Activated CD4-positive, alpha-beta memory T cell treated with anti-CD3 and anti-CD28 coated beads, Interleukin-2, amount 10 ng/mL, durations not matched to agents 7 days and 5 days (primary cell): ENCODE results near the gene UBE2Q2. TPM values are rescaled to one million over a fixed set of nuclear protein-coding genes. Genes with fewer than 3 reads are reported as not detected.
"Not testable (repeated sequence)": the region's sequence is repeated elsewhere in the genome, so short reads cannot be mapped to it uniquely, and the experiment has no call there.

Experiments
- CTCF ChIA-PET: fragments of 350-600 bp; sonication (Branson Sonifier 250); formaldehyde crosslinking; loops from one replicate; lab custom pipeline; 2021; ENCODE audit warnings: antibody characterized with exemption, inconsistent platforms; lab: Charles Lee
- POLR2A ChIA-PET: fragments of 350-600 bp; sonication (Branson Sonifier 250); formaldehyde crosslinking; loops from one replicate; lab custom pipeline; 2021; ENCODE audit warnings: antibody characterized with exemption; lab: Charles Lee
- DNase-seq: peaks from one replicate; pipeline ENCODE4 v3.0.0-alpha.2; 2020
- H3K27ac Mint-ChIP-seq: one replicate; pipeline ENCODE4 v1.8.0; 2021; ENCODE audit warnings: mild to moderate bottlenecking, mixed read lengths
- H3K27me3 Mint-ChIP-seq: one replicate; pipeline ENCODE4 v1.8.0; 2021; ENCODE audit warnings: mixed read lengths
- H3K36me3 Mint-ChIP-seq: one replicate; pipeline ENCODE4 v1.8.0; 2021; ENCODE audit warnings: low read depth, mixed read lengths
- H3K4me1 Mint-ChIP-seq: one replicate; pipeline ENCODE4 v1.8.0; 2021; ENCODE audit warnings: mixed read lengths
- H3K4me3 Mint-ChIP-seq: one replicate; pipeline ENCODE4 v1.8.0; 2021; ENCODE audit warnings: mild to moderate bottlenecking, mixed read lengths
- H3K9me3 Mint-ChIP-seq: one replicate; pipeline ENCODE4 v1.8.0; 2021; ENCODE audit warnings: mixed read lengths
- total RNA-seq, 2 experiments: library from RNA; stranded (reverse); gene quantifications; one replicate each; pipeline ENCODE4 v1.2.3, GENCODE V29; 2021

Gene UBE2Q2
- total RNA-seq, 2 experiments from 2014 or later: 49.6 to 53.7 TPM

DNA sequence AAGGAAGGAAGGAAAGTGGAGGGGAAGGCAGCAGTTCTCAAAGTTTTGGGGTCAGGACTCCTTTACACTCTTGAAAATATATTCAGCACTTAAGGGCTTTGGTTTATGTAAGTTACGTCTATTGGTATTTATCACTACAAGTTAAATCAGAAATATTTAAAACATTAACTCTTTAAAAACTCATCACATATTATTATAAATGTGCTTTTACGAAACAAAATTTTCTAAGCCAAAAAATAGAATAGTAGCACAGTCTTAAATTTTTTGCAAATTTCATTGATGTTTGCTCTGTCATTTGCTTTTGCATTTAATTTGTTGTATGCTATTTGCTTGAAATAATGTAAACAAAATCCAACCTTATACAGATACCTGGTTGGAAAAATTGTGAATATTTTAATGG is 7.5 kb downstream of the UBE2Q2 start:
- Mint-ChIP-seq H3K36me3 (peaks cover 66% of the 10 kb centered on the region), H3K4me1 (peaks cover 61% of the 10 kb centered on the region), H3K9me3 (no peaks in the 10 kb centered on the region), H3K4me3 (no peak overlapping the region), H3K27me3 (no peaks in the 10 kb centered on the region), H3K27ac (no peak overlapping the region)
- no peak for DNase-seq
- CTCF ChIA-PET: no interaction called here
- POLR2A ChIA-PET: no interaction called here

DNA sequence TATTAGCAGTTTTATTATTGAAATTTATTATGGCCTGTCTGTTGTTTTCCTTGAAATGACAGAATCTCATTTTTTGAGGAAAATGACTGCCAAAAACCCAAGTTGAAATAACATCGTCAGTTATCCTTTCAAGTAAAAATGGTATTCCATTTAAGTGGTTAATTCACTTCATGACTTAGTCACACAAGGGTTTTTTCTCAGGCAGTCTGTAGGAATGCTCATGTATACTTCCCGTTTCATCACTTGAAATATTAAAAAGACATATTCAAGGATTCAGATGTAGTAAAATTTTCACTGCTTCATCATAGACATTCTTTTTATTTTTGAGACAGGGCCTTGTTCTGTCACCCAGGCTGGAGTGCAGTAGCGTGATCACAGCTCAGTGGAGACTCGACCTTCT is 8.3 kb downstream of the UBE2Q2 start:
- Mint-ChIP-seq H3K36me3 (peaks cover 67% of the 10 kb centered on the region), H3K4me1 (peaks cover 60% of the 10 kb centered on the region)
- H3K9me3 Mint-ChIP-seq, H3K27ac Mint-ChIP-seq, DNase-seq, H3K27me3 Mint-ChIP-seq, H3K4me3 Mint-ChIP-seq, CTCF ChIA-PET: not testable (repeated sequence)
- POLR2A ChIA-PET: interaction anchor here (0.5 kb wide), 1 partner anchor 389 kb away, joined by 3 read pairs; no protein-coding TSS in a partner anchor

DNA sequence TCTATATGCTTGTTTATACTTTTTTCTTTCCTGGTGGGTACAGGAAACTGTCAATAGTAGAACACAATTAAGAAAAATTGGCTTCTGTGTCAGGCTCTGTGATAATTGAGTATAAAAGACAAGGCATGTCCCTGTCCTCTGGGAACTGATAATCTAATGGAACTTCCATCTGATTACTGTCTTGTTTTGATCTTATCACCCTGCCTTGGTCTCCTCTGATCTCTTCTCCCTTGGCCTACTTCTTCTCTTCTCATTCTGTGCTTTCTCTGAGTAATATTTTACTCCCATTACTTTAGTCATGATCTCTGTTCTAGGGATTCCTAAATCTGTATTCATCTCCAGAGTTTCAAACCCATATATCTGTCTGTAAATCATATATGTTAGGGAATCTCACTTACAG is 14.6 kb downstream of the UBE2Q2 start:
- Mint-ChIP-seq H3K9me3 (no peaks in the 10 kb centered on the region), H3K4me3 (no peak overlapping the region)

DNA sequence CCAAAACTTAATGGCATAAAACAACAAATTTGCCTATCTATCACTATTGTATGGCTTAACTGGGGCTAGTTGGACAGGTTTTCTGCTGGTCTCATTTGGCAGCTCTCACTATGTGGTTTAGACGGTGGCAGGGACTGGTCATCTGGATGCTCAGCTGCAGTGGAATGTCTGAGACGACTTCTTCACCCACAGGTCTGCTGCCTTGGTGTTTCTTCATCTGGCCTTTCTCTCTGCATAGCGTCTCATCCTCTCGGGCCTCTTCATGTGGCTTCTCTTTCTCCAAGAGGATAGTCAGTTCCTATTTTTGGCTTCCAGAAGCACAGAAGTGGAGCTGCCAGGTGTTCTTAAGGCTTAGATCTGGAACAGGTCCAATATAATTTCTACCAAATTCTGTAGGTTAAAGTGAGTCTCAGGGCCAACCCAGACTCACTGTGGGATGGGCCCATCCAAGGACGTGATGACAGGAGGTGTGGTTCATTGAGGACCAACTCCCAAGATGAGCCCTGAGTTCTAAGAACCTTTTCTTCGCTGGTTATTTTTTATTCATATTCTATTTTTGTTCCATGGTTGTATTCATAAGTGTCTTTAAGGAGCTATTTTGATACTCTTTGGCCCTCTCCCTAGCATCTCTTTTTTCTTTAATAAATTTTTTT is 18.6 kb downstream of the UBE2Q2 start:
- peaks cover 69% of the 10 kb centered on the region for H3K36me3 Mint-ChIP-seq

More for the DNA sequence above, 14.6 kb downstream of the UBE2Q2 start:
- H3K36me3 Mint-ChIP-seq: peaks cover 66% of the 10 kb centered on the region
- POLR2A ChIA-PET: no interaction called here
- no peak for DNase-seq
- peaks cover 31% of the 10 kb centered on the region for H3K4me1 Mint-ChIP-seq
- no peak overlapping the region for H3K27ac Mint-ChIP-seq
- CTCF ChIA-PET: no interaction called here
- no peaks in the 10 kb centered on the region for H3K27me3 Mint-ChIP-seq

DNA sequence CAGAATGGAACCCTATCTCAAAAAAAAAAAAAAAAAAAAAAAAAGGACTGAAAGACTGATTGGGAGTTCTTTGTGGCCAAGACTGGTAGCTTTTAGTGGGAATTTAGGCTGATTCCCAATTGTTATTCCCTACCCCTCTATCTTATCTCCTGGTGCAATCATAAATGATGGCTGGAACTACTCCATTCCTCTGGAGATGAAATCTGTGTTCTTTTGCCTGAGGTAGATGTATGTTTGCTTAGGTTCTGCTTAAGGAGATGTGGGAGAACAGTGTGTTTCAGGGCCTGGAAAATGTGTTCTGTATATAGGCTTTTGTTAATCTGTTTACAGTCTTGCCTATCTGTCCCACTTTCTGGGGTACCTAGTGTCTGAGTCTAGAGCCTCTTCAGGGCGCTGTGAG is 19.5 kb downstream of the UBE2Q2 start:
- no peak for DNase-seq
- no peak overlapping the region for H3K27ac Mint-ChIP-seq
- H3K9me3 Mint-ChIP-seq: no peaks in the 10 kb centered on the region
- H3K36me3 Mint-ChIP-seq: peaks cover 71% of the 10 kb centered on the region
- H3K4me3 Mint-ChIP-seq: no peak overlapping the region
- peaks cover 45% of the 10 kb centered on the region for H3K4me1 Mint-ChIP-seq
- ChIA-PET POLR2A (no interaction called here), CTCF (interaction anchor here (0.6 to 1.3 kb wide), 2 partner anchors 53 to 427 kb away, joined by 3 read pairs; no protein-coding TSS in a partner anchor)
- H3K27me3 Mint-ChIP-seq: no peaks in the 10 kb centered on the region

More for the DNA sequence above, 18.6 kb downstream of the UBE2Q2 start:
- H3K4me1 Mint-ChIP-seq: peaks cover 40% of the 10 kb centered on the region
- H3K4me3 Mint-ChIP-seq: no peak overlapping the region
- no peaks in the 10 kb centered on the region for H3K27me3 Mint-ChIP-seq
- ChIA-PET POLR2A (no interaction called here), CTCF (interaction anchor here (1.3 kb wide), 1 partner anchor 52 kb away, joined by 3 read pairs; no protein-coding TSS in a partner anchor)
- no peak for DNase-seq
- H3K9me3 Mint-ChIP-seq: no peaks in the 10 kb centered on the region
- no peak overlapping the region for H3K27ac Mint-ChIP-seq

DNA sequence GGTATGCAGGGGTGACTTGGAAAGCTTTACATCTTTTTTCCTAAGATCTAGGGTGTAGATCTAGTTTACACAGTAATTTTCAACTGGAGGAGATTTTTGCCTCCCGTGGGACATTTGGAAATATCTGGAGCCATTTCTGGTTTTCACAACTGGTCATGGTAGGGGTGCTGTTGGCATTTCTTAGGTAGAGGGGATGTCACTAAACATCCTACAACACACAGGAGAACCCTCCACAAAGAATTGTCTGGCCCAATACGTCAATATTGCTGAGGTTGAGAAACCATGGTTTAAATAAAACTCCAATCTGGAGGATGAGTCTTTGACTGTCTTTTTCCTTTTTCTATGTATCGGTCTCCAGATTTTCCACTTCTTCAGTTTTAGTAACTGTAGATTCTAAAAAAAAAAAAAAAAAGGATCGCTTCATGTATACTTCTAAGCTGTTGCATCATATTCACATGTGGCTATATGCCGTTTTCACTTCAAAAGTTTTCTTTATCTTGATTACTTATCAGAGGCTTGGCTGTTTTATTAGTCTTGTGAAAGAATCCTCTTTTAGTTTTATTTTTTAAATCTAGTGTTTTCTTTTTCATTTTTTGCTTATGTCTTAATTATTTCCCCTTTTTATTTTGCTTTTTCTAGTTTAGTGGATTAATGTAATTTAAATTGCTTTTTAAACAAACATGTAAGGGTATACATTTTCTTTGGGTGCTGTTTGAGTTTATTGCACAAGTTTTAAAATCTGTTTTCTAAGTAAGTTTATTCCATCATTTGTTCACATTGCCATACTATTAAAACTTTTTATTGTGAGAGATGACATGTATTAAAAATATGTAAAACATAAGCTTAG is 21.2 kb downstream of the UBE2Q2 start:
- Mint-ChIP-seq H3K4me1 (peaks cover 41% of the 10 kb centered on the region), H3K4me3 (no peak overlapping the region), H3K27me3 (no peaks in the 10 kb centered on the region), H3K27ac (no peak overlapping the region), H3K9me3 (no peaks in the 10 kb centered on the region), H3K36me3 (peaks cover 69% of the 10 kb centered on the region)
- ChIA-PET POLR2A (no interaction called here), CTCF (no interaction called here)
- no peak for DNase-seq

DNA sequence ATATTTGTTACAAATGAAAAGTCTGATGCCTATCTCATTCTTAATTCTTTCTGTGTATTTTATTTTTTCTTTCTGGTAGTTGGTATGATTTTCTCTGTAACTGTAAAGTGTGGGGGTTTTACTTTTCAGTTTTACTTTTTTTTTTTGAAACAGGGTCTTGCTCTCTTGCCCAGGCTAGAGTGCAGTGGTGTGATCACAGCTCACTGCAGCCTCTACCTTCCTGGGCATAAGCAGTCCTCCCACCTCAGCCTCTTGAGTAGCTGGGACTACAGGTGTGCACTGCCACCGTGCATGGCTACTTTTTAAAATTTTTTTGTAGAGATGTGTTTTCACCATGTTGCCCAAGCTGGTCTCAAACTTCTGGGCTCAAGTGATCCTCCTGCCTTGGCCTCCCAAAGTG is 22.8 kb downstream of the UBE2Q2 start:
- DNase-seq, H3K9me3 Mint-ChIP-seq, H3K27me3 Mint-ChIP-seq, H3K27ac Mint-ChIP-seq, H3K4me3 Mint-ChIP-seq, CTCF ChIA-PET, POLR2A ChIA-PET: not testable (repeated sequence)
- Mint-ChIP-seq H3K36me3 (peaks cover 65% of the 10 kb centered on the region), H3K4me1 (peaks cover 37% of the 10 kb centered on the region)

DNA sequence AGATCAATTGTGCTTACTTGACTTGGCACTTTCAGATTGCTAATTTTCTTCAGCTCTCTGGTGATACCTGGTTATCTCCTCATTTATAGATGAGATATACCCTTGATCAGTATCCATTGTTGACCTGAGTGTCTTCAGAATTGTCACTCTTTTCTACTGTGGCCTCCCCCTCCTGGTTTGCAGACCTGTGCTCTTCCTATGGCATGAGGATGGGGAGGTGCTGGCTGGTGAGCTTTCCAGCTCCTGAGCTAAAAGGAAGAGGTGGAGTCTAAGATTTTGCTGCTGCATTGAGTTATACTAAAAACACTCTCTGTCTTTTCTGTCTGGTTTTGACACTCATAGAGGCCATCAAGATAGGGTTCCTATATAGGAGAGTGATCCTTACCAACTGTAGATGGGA is 23.7 kb downstream of the UBE2Q2 start:
- Mint-ChIP-seq H3K4me1 (peaks cover 39% of the 10 kb centered on the region), H3K27me3 (no peaks in the 10 kb centered on the region), H3K27ac (no peak overlapping the region), H3K9me3 (no peaks in the 10 kb centered on the region), H3K4me3 (no peak overlapping the region), H3K36me3 (peaks cover 62% of the 10 kb centered on the region)
- no peak for DNase-seq
- ChIA-PET CTCF (no interaction called here), POLR2A (interaction anchor here (1.0 to 1.2 kb wide), 2 partner anchors 19 to 23 kb away, joined by 3 read pairs; partner anchors contain the start of gene UBE2Q2)

DNA sequence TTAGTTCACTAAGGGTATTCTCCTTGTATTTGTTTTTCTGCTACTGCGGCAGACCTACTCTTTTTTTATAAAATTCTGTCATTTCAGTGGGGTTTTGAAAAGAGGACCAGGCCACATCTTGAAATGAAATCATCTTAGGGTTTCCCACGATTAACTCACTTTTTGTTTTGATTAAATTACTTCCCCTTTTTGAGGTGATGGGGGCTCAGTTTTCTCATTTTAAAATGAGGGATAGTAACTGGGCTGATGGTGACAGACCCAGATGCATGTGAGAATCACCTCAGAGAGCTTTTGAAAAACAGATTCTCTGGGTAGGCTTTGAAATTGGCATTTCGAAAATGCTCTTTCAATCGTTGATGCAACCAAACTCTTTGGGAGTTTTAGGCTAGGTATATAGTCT is 24.2 kb downstream of the UBE2Q2 start:
- POLR2A ChIA-PET: interaction anchor here (1.2 kb wide), 1 partner anchor 20 kb away, joined by 3 read pairs; no protein-coding TSS in a partner anchor
- DNase-seq: no peak
- Mint-ChIP-seq H3K9me3 (no peaks in the 10 kb centered on the region), H3K36me3 (peaks cover 58% of the 10 kb centered on the region), H3K4me1 (peaks cover 39% of the 10 kb centered on the region), H3K4me3 (no peak overlapping the region), H3K27ac (no peak overlapping the region), H3K27me3 (no peaks in the 10 kb centered on the region)
- CTCF ChIA-PET: no interaction called here

DNA sequence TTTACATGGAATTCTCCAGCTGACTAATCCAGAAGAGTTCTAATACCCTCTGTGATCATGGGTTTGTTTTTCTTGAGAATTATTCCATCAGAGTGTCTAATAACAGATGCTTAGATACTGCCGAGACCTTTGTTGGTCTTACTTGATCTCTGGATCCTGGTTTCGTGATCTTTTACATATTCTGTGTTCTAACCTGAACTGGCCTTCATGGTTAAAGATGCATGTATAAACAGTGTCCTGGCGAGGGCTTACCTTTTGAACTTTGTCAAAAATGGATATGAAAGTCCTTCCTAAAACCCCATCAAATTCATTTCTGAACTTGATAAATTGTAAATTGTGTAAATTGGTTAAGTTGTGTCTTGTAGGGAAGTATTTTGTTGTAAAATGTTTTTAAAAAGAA is 24.8 kb downstream of the UBE2Q2 start:
- no peaks in the 10 kb centered on the region for H3K9me3 Mint-ChIP-seq
- POLR2A ChIA-PET: no interaction called here
- peaks cover 61% of the 10 kb centered on the region for H3K36me3 Mint-ChIP-seq
- CTCF ChIA-PET: no interaction called here
- H3K27me3 Mint-ChIP-seq: no peaks in the 10 kb centered on the region
- H3K4me1 Mint-ChIP-seq: peaks cover 39% of the 10 kb centered on the region
- H3K4me3 Mint-ChIP-seq: no peak overlapping the region
- no peak for DNase-seq
- no peak overlapping the region for H3K27ac Mint-ChIP-seq

DNA sequence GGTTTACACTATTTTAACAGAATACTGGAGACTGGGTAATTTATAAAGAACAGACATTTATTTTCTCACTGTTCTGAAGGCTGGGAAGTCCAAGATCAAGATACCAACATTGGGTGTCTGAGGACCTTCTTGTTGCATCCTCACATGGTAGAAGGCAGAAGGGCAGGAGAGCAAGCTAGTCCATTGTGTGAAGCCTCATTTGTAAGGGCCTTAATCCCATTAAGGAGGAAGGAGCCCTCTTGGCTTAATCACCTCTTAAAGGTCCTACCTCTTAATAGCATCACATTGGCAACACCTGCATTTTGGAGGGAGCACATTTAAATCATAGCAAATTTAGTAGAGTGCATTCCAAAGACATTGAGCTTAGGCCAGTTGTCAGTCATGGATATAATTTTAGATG is 26.2 kb downstream of the UBE2Q2 start:
- POLR2A ChIA-PET: no interaction called here
- no peaks in the 10 kb centered on the region for H3K9me3 Mint-ChIP-seq
- DNase-seq: no peak
- H3K4me3 Mint-ChIP-seq: no peak overlapping the region
- peaks cover 40% of the 10 kb centered on the region for H3K4me1 Mint-ChIP-seq
- peaks cover 65% of the 10 kb centered on the region for H3K36me3 Mint-ChIP-seq
- no peaks in the 10 kb centered on the region for H3K27me3 Mint-ChIP-seq
- H3K27ac Mint-ChIP-seq: no peak overlapping the region
- CTCF ChIA-PET: no interaction called here

DNA sequence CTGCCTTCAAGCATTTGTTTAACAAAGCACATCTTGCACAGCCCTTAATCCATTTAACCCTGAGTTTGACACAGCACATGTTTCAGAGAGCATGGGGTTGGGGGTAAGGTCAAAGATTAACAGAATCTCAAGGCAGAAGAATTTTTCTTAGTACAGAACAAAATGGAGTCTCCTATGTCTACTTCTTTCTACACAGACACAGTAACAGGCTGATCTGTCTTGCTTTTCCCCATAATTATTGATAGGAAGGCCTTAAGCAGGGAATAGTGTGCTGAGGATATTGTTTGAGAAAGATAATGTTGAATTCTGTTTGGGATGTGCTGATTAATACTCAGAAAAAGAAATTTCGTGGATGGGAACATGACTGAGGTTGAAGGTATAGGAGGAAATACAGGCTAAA is 28.3 kb downstream of the UBE2Q2 start:
- POLR2A ChIA-PET, H3K4me3 Mint-ChIP-seq, H3K27me3 Mint-ChIP-seq, CTCF ChIA-PET, DNase-seq, H3K9me3 Mint-ChIP-seq, H3K27ac Mint-ChIP-seq: not testable (repeated sequence)
- Mint-ChIP-seq H3K36me3 (peaks cover 73% of the 10 kb centered on the region), H3K4me1 (peaks cover 32% of the 10 kb centered on the region)

DNA sequence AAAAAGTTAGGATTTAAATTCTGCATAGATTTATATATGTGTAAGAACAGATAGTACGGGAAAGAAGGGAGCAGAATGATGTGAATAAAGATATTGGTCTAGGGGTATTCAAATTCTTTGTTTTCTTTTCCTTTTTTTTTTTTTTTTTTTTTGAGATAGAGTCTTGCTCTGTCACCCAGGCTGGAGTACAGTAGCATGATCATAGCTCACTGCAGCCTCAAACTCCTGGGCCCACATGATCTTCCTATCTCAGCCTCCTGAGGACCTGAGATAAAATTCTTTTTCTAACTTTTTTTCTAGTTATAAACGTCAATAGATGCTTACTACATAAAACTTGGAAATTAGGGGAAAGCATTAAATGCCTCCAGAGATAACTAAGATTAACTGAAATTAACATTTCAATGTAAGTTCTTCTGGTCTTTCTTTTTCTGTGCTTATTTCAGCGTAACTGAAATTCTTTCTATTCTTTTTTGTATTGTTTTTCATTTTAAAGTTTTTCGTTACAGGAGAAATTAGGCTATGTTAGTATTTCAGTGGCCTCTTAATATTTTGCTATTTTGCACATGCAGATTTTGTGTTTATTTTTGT is 29.2 kb downstream of the UBE2Q2 start:
- H3K4me1 Mint-ChIP-seq: peaks cover 22% of the 10 kb centered on the region
- no peak overlapping the region for H3K4me3 Mint-ChIP-seq
- peaks cover 68% of the 10 kb centered on the region for H3K36me3 Mint-ChIP-seq
- POLR2A ChIA-PET: no interaction called here
- no peak for DNase-seq
- H3K9me3 Mint-ChIP-seq: no peaks in the 10 kb centered on the region
- no peaks in the 10 kb centered on the region for H3K27me3 Mint-ChIP-seq
- H3K27ac Mint-ChIP-seq: no peak overlapping the region
- CTCF ChIA-PET: interaction anchor here (0.6 kb wide), 1 partner anchor 329 kb away, joined by 3 read pairs; no protein-coding TSS in a partner anchor
